HuH-7 (cell line): ENCODE measurements around the gene LILRA2.
"Not testable (repeated sequence)": the region's sequence is repeated elsewhere in the genome, so short reads cannot be mapped to it uniquely, and the experiment has no call there.

Experiments
- DNase-seq: peaks from one replicate; pipeline ENCODE4 v3.0.0; 2011; ENCODE audit warnings: low spot score

The LILRA2 gene

DNA sequence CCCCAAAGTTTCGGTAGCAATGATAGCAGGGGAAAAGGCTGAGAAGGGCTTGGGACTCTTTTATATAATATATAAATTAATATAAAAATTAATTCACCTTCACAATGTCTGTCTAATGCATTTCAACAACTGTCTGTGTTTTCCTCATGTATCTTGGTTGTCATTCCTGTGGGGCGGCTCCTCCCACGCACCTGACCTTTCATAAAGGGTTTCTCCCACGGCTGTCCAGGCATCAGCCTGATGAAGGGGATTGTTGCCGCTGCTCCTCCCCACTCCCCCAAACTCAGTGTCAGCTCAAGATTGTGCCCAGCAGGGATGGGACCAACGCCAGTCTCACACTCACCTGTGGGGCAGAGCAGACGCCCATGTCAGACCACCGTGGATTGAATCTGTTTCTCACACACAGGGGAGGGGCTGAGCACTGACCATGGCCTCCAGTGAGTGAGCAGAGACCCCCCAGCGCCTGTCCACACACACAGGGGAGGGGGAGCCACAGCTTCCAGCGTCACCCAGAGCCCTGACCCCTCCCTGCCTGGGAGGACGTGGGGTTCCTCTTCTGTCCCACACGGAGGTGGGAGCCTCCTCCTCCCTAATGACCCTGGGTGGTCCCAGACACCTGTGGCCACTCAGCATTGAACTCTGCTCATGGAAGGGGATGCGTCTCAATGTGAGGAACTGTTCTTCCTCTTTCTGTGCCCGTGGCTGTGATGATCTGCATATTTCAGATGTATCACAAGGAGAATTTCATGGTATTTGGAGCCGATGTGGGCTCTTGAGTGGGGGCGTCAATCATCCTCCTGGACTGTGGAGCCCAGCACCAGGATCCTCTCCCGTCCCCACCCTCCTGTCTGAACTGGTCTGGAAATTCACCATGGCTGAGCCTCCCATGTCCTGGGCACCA lies 1.6 kb upstream of the LILRA2 start:
- DNase-seq = not testable (repeated sequence)

GRCh38 chr19:54572696-54573311 lies 786 bp upstream of the LILRA2 start:
- DNase-seq = no peak

- DNase-seq = no peak
Observed at GRCh38 chr19:54574051-54574450, 461 bp downstream of the LILRA2 start.

DNA sequence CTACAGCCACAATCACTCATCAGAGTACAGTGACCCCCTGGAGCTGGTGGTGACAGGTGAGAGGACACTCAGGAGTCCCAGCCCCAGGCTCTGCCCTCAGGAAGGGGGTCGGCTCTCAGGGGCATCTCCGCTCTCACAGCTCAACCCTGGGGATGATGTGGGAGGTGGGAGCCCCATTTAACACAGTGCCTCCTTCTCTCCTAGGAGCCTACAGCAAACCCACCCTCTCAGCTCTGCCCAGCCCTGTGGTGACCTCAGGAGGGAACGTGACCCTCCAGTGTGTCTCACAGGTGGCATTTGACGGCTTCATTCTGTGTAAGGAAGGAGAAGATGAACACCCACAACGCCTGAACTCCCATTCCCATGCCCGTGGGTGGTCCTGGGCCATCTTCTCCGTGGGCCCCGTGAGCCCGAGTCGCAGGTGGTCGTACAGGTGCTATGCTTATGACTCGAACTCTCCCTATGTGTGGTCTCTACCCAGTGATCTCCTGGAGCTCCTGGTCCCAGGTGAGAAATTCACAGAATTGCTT lies 1.0 kb downstream of the LILRA2 start:
- DNase-seq = no peak

GRCh38 chr19:54575205-54575604 lies 1.6 kb downstream of the LILRA2 start:
- DNase-seq = not testable (repeated sequence)

GRCh38 chr19:54576411-54576976 lies 2.9 kb downstream of the LILRA2 start:
- no peak for DNase-seq

DNA sequence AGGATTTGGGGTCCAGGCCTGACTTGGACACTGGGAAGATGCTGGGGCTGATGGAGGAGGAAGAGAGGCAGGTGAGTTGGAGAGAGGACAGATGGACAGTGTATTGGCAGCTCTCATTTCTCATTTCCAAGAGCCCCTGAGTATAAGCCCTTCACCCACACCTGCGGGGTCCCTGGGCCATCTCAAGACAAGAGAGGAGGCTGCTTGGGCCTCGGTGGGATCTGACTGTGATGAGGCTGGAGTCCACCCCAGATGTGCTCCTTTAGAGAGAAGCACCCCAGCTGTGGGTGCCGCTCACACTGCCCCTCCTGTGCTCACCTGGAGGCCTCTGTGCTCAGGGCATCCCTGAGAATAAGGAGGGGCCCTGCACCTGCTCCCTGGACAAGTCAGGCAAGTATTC lies 3.7 kb downstream of the LILRA2 start:
- no peak for DNase-seq

DNA sequence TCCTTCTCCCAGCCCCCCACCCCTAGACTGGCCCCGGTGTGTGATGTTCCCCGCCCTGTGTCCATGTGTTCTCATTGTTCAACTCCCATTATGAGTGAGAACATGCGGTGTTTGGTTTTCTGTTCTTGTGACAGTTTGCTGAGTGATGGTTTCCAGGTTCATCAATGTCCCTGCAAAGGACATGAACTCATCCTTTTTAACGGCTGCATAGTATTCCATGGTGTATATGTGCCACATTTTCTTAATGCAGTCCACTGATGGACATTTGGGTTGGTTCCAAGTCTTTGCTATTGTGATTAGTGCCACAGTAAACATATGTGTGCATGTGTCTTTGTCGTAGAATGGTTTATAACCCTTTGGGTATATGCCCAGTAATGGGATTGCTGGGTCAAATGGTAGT lies 4.7 kb downstream of the LILRA2 start:
- not testable (repeated sequence) for DNase-seq

- no peak for DNase-seq
Observed at GRCh38 chr19:54586397-54586796, 12.8 kb downstream of the LILRA2 start.

DNA sequence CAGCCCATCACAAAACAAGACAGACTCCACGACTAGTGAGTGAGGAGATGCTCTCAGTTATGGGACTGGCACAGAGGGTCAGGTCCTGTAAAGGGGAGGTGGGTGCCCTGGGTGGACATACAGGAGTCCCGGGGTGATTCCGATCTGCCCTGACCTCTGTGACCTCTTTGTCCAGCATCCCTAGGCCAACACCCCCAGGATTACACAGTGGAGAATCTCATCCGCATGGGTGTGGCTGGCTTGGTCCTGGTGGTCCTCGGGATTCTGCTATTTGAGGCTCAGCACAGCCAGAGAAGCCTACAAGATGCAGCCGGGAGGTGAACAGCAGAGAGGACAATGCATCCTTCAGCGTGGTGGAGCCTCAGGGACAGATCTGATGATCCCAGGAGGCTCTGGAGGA lies 13.4 kb downstream of the LILRA2 start:
- DNase-seq = no peak

DNA sequence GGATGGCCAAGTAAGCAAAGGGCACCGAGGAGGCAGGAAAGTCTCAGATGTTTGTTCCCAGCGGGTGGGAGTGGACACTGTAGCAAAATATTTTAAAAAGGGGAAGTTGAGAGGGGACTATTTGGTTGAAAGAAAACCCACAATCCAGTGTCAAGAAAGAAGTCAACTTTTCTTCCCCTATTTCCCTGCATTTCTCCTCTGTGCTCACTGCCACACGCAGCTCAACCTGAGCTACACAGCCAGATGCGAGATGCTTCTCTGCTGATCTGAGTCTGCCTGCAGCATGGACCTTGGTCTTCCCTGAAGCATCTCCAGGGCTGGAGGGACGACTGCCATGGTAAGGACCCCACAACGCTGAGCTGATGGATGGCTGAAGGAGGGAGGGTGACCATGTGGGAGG lies 19.9 kb downstream of the LILRA2 start, which contains the start of gene LILRA1:
LILRA1 (plus strand) TSS at position 188 of the 400 bp plus-strand sequence. CDS start 613 bp downstream, outside the sequence.
- not testable (repeated sequence) for DNase-seq

GRCh38 chr19:54593931-54594626 lies 20.5 kb downstream of the LILRA2 start:
- not testable (repeated sequence) for DNase-seq

DNA sequence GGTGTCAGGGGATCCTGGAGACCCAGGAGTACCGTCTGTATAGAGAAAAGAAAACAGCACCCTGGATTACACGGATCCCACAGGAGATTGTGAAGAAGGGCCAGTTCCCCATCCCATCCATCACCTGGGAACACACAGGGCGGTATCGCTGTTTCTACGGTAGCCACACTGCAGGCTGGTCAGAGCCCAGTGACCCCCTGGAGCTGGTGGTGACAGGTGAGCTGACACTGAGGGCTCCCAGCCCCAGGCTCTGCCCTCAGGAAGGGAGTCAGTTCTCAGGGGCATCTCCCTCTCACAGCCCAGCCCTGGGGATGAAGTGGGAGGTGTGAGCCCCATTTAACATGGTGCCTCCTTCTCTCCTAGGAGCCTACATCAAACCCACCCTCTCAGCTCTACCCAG lies 21.1 kb downstream of the LILRA2 start:
- DNase-seq = no peak

- DNase-seq = not testable (repeated sequence)
Observed at GRCh38 chr19:54595680-54596436, 22.3 kb downstream of the LILRA2 start.

DNA sequence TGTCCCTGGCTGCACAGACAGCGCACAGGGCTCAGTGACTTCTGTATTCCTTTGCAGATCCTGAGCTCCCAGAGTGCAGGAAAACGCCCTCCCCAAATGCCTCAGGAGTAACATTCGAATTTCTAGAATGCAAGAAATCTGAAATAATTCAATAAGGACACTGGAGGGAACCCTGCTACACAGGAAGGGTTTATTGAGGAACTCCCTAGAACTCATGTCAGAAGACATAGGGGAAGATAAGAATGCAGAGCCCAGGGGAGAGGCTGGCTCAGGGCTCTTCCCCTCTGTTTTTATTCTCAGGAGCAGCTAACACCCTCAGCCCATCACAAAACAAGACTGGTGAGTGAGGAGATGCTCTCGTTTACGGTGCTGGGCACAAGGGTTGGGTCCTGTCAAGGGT lies 26.6 kb downstream of the LILRA2 start:
- DNase-seq = no peak

GRCh38 chr19:54606230-54606629 lies 32.6 kb downstream of the LILRA2 start:
- DNase-seq = no peak

DNA sequence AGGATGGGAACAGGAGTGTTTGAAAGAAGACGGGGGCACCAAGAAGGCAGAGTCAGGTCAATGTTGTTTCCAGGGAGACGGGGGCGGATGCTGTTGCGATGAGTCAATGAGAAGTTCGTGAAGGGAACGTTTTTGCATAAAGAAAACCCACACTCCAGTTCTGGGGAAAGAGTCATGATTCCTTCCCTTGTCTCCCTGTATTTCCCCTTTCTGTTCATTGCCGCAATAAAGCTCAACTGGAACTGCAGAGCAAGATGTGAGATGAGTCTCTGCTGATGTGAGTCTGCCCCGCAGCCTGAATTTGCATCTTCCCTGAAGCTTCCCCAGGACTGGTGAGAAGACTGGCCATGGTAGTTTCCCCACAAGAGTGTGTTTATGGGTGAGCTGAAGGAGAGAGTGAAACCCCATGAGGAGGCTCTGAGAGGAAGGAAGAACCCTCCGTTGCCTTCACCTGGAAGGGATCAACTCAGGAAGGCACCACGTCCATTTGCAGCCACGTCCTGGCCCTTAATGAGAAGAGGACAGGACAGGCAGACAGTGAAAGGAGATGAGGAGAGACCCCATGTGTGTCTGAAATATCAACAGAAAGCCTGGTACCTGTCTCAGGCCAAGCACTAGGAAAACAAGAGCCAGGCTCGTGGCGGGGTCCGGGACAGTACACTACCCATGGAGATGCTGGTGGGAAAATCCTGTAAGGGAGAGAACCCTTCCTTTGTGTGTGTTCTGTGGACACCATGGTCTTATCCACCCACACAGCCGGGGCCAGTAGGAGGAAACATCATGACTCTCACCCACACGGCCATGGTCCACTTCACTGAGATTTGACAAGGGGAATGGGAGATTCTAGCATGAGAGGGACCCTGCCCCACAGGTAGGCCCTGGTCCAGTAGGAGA lies 33.5 kb downstream of the LILRA2 start:
- DNase-seq = no peak

DNA sequence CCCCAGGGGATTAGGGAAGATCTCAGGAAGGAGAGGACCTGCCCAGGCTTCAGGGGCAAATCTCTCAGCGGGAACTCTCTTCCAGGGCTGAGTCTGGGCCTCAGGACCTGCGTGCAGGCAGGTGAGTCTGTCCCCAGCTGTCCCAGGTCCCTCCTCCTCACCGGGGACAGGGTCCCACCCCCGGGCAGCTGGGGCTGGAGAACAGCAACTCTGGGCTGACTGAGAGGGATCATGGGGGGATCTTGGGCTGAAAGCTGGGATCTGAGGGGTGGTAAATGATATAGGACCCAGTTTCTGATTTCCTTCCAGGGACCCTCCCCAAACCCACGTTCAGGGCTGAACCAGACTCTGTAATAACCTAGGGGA lies 34.2 kb downstream of the LILRA2 start:
- DNase-seq = no peak

- DNase-seq = no peak
Observed at GRCh38 chr19:54608205-54608604, 34.6 kb downstream of the LILRA2 start.

DNA sequence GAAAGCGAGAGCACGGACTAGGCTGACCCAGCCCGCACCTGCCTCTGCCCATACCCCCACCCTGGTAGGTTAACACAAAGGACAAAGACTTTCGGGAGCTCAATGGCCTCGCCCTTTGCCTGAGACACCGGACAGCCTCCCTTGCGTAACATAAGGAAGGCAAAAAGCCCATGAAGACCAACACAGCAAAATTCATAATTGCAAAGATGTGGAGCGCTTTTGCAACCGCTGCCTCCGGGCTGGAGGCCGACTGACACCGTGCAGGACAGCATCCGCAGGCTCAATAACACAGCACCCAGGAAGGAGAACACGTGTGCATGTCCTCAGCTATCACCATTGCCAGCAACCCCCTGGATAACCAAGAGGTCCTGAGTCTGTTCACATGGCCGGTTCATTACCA lies 35.2 kb downstream of the LILRA2 start:
- no peak for DNase-seq
